NCI-H2029 treated with DMSO at 0.1 percent for 48 hours (cell line): Measurements from ENCODE around the gene RFC5.
"Not testable (repeated sequence)": the region's sequence is repeated elsewhere in the genome, so short reads cannot be mapped to it uniquely, and the experiment has no call there.

Experiments
- DNase-seq: peaks from one replicate; lab custom pipeline; 2025; lab: John Stamatoyannopoulos, UW

Gene RFC5

GRCh38 chr12:118015306-118015705 lies 1.2 kb upstream of the RFC5 start:
- no peak for DNase-seq

GRCh38 chr12:118015944-118016343 lies 559 bp upstream of the RFC5 start:
- DNase-seq, result no peak

- DNase-seq, result no peak
Measured at GRCh38 chr12:118017926-118018325, 1.4 kb downstream of the RFC5 start.

- DNase-seq, result no peak
Measured at GRCh38 chr12:118020036-118020435, 3.5 kb downstream of the RFC5 start.

GRCh38 chr12:118022097-118022727 lies 5.7 kb downstream of the RFC5 start:
- not testable (repeated sequence) for DNase-seq

- no peak for DNase-seq
Measured at GRCh38 chr12:118022728-118023109, 6.2 kb downstream of the RFC5 start.

GRCh38 chr12:118023301-118023860 lies 6.9 kb downstream of the RFC5 start:
- DNase-seq, result no peak

- DNase-seq, result no peak
Measured at GRCh38 chr12:118025168-118025567, 8.7 kb downstream of the RFC5 start.

GRCh38 chr12:118029166-118029565 lies 12.7 kb downstream of the RFC5 start:
- DNase-seq, result no peak

GRCh38 chr12:118032188-118032587 lies 15.7 kb downstream of the RFC5 start:
- no peak for DNase-seq

- DNase-seq, result no peak
Measured at GRCh38 chr12:118033323-118033722, 16.8 kb downstream of the RFC5 start.

- DNase-seq, result no peak
Measured at GRCh38 chr12:118033902-118034301, 17.4 kb downstream of the RFC5 start.

GRCh38 chr12:118034429-118035189 lies 18.1 kb downstream of the RFC5 start:
- DNase-seq, result no peak

- peak; percentile 48 for DNase-seq
Measured at GRCh38 chr12:118035190-118036041, 18.9 kb downstream of the RFC5 start.

GRCh38 chr12:118036672-118037411 lies 20.3 kb downstream of the RFC5 start:
- no peak for DNase-seq

- peak; percentile 68 for DNase-seq
Measured at GRCh38 chr12:118038137-118038536, 21.6 kb downstream of the RFC5 start.

- no peak for DNase-seq
Measured at GRCh38 chr12:118042091-118042490, 25.6 kb downstream of the RFC5 start.

GRCh38 chr12:118044075-118044474 lies 27.6 kb downstream of the RFC5 start:
- no peak for DNase-seq

- no peak for DNase-seq
Measured at GRCh38 chr12:118044577-118044976, 28.1 kb downstream of the RFC5 start.

- DNase-seq, result no peak
Measured at GRCh38 chr12:118046430-118046829, 29.9 kb downstream of the RFC5 start.

- peak; percentile 43 for DNase-seq
Measured at GRCh38 chr12:118050972-118051910, 34.7 kb downstream of the RFC5 start.
